Omental fat pad (tissue), 4 donors: ENCODE measurements around the gene MRTFA. TPM values are rescaled to one million over a fixed set of nuclear protein-coding genes. Genes with fewer than 3 reads are reported as not detected.

Source experiments
- ATAC-seq: fragments of 150-250 bp; one replicate; pipeline ENCODE4 v1.9.1; 2016; ENCODE audit warnings: mild to moderate bottlenecking, moderate library complexity; ENCODE audit not compliant: low FRiP score
- DNase-seq: peaks from one replicate; pipeline ENCODE4 v3.0.0-alpha.2; 2019; ENCODE audit warnings: low spot score
- CTCF ChIP-seq, 3 donors: fragments of 450-650 bp; IDR thresholded peaks; one replicate each; pipeline ENCODE4 v1.5.1; 2016 to 2017; ENCODE audit warnings: antibody characterized with exemption in 3 of 3, mild to moderate bottlenecking in 3 of 3, moderate library complexity in 2 of 3
- total RNA-seq, 4 donors: library from RNA; depleted of rRNA; stranded (reverse); fragments of >200 nt; gene quantifications; one replicate each; pipeline ENCODE4 v1.1.0, GENCODE V29; 2016

MRTFA gene
- total RNA-seq, 4 donors from 2014 or later = 36.0 to 76.3 (median 54.7) TPM

DNA sequence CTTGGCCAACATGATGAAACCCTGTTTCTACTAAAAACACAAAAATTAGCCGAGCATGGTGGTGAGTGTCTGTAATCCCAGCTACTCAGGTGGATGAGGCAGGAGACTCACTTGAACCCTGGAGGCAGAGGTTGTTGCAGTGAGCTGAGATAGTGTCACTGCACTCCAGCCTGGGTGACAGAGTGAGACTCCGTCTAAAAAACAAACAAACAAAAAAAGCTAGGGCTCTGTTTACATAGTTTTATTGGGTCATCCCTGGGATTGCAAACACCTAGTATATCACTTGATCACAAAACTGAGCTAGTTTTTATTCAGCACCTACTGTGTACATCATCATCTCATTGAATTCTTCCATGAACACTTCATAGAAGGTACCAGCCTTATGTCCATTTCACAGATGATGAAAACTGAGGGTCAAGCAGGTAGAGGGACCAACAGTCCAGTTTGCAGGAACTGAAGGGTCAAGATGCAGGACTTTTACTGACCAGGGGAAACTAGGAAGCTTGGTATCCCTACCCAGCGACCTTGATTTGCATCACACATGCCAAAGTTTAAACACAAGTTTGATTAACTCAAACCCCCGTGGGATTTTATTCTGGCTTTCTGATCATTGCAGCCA, 9.2 kb upstream of the MRTFA start:
- TF ChIP-seq CTCF (IDR thresholded peaks at IDR 0.05) = no peak
- ATAC-seq (no peak), DNase-seq (no peak)

GRCh38 chr22:40642316-40642715, 5.8 kb upstream of the MRTFA start:
- DNase-seq (no peak), ATAC-seq (no peak)
- no peak for TF ChIP-seq CTCF (IDR thresholded peaks at IDR 0.05)

- ATAC-seq (no peak), DNase-seq (no peak)
- no peak for TF ChIP-seq CTCF (IDR thresholded peaks at IDR 0.05)
Observed at GRCh38 chr22:40641269-40641668, 4.8 kb upstream of the MRTFA start.

- no peak for ATAC-seq
- DNase-seq = no peak
- no peak for TF ChIP-seq CTCF (IDR thresholded peaks at IDR 0.05)
Observed at GRCh38 chr22:40638261-40638660, 1.7 kb upstream of the MRTFA start.

DNA sequence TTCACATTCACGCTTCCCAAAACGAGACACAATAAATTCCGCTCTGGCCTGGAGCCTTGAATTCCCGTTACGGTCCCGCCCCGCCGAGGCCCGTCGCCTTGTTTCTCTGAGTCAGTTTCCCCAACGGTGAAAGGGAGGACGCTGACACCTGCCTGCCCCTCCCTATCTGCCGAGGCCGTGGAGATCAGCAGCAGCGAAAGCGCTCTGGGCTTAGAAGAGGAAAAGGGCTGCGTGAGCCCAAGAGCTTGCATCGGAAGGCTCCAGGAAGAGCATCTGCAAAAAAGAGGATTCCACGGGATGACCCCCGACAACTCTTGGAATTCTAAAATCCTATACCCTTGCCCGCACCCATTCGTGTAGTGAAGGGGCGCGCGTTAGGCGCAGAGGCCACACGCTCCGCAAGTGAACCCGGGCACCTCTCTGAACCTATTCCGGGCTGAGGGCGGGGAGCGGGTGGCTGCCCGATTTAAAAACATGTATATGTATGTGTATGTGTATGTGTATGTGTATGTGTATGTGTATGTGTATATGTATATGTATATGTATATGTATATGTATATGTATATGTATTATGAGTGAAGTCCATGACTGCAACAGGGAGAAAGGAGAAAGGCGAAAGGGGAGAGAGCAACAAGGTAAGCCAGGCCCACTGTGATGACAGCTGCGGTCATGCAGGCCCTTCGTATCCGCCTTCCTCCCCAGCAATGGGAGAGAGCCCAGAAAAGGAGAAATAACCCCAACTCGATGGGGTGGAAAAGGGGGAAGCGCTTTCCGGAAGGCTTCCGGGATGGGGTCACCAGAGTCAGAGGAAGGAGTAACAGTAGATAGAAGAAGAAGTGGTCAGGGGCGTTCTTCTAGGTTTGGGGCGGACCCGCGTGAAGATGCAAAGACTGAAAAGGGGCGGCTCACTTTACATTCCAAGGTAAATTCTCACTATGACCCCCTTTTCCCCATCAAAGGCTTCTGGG, 948 bp upstream of the MRTFA start:
- DNase-seq = peak; percentile 53
- peak; percentile 30 for ATAC-seq

GRCh38 chr22:40635940-40636379, 559 bp downstream of the MRTFA start:
- TF ChIP-seq CTCF (IDR thresholded peaks at IDR 0.05) = no peak
- DNase-seq (no peak), ATAC-seq (no peak)

More for the DNA sequence above, 948 bp upstream of the MRTFA start:
- TF ChIP-seq CTCF (IDR thresholded peaks at IDR 0.05) = no peak
